Activated naive CD8-positive, alpha-beta T cell treated with anti-CD3 and anti-CD28 coated beads, Interleukin-2, amount 10 ng/mL, durations not matched to agents 7 days and 5 days (primary cell): ENCODE results near the gene OR6V1. TPM values are rescaled to one million over a fixed set of nuclear protein-coding genes. Genes with fewer than 3 reads are reported as not detected.

Experiments used
- ATAC-seq: fragments of 150-1000 bp; cut with Tn5 transposase; one replicate; pipeline ENCODE4 v1.10.0; 2021; ENCODE audit warnings: low read depth, moderate library complexity
- POLR2A ChIA-PET: fragments of 350-600 bp; sonication (Branson Sonifier 250); formaldehyde crosslinking; loops from one replicate; lab custom pipeline; 2021; ENCODE audit warnings: antibody characterized with exemption; lab: Charles Lee
- DNase-seq: peaks from one replicate; pipeline ENCODE4 v3.0.0; 2021
- H3K27ac Mint-ChIP-seq: one replicate; pipeline ENCODE4 v1.8.0; 2022; ENCODE audit warnings: mild to moderate bottlenecking, mixed read lengths
- H3K27me3 Mint-ChIP-seq: one replicate; pipeline ENCODE4 v1.8.0; 2022; ENCODE audit warnings: mild to moderate bottlenecking, moderate library complexity, mixed read lengths
- H3K36me3 Mint-ChIP-seq: one replicate; pipeline ENCODE4 v1.8.0; 2021; ENCODE audit warnings: mild to moderate bottlenecking, mixed read lengths
- H3K4me1 Mint-ChIP-seq: one replicate; pipeline ENCODE4 v1.8.0; 2021; ENCODE audit warnings: mixed read lengths
- H3K4me3 Mint-ChIP-seq: one replicate; pipeline ENCODE4 v1.8.0; 2022; ENCODE audit warnings: mild to moderate bottlenecking, moderate library complexity, mixed read lengths
- H3K9me3 Mint-ChIP-seq: one replicate; pipeline ENCODE4 v1.8.0; 2021; ENCODE audit warnings: mixed read lengths
- total RNA-seq, 2 experiments: library from RNA; stranded (reverse); gene quantifications; one replicate each; pipeline ENCODE4 v1.2.3, GENCODE V29; 2021

The OR6V1 gene, protein sequence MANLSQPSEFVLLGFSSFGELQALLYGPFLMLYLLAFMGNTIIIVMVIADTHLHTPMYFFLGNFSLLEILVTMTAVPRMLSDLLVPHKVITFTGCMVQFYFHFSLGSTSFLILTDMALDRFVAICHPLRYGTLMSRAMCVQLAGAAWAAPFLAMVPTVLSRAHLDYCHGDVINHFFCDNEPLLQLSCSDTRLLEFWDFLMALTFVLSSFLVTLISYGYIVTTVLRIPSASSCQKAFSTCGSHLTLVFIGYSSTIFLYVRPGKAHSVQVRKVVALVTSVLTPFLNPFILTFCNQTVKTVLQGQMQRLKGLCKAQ
- not detected for total RNA-seq

DNA sequence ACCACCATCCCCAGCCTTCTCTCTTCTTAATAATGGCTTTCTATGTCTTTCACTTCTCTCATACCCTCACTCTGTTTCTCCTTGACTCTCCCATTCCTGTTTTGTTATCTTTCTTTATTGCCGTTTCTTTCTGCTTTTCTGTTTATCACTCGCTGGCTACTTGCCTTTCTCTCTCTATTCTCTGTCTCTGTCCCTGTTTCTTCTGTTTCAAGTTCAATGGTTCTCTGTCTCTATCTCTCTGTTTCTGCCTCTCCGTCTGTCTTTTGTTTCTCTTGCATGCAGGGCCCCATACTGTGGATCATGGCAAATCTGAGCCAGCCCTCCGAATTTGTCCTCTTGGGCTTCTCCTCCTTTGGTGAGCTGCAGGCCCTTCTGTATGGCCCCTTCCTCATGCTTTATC is at the start of gene OR6V1:
OR6V1 (plus strand) TSS at position 301 of the 400 bp plus-strand sequence; CDS start at position 301, 0 bp downstream.
- H3K36me3 Mint-ChIP-seq: no peaks in the 10 kb centered on the region
- peaks cover 2% of the 10 kb centered on the region for H3K27me3 Mint-ChIP-seq
- no peak within 1 kb of the TSS for H3K27ac Mint-ChIP-seq
- no peak for DNase-seq
- H3K9me3 Mint-ChIP-seq: no peaks in the 10 kb centered on the region
- H3K4me3 Mint-ChIP-seq: no peak within 1 kb of the TSS
- POLR2A ChIA-PET: no interaction called here
- H3K4me1 Mint-ChIP-seq: no peaks in the 10 kb centered on the region
- no peak for ATAC-seq

DNA sequence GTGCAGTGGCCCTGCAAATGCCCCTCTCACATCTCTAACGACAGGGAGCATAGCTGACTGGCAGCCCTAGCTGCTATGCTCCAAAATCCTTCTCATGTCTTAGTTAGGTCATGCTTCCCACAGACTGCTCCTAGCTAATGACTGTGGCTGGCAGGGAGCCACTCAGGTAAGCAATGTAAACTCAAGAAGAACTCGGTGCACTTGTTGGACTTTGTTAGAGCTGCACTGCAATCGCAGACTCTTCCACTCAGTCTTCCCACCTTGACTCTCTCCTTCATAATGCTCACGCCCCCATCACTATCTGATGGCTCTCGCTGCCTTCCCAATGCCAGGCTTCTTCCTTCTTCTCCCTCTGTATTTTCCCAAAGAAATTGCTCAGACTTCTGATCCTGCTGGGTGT is 49.2 kb upstream of the OR6V1 start:
- Mint-ChIP-seq H3K9me3 (no peaks in the 10 kb centered on the region), H3K36me3 (no peaks in the 10 kb centered on the region), H3K27me3 (peaks cover 7% of the 10 kb centered on the region), H3K27ac (no peak overlapping the region), H3K4me1 (peaks cover 8% of the 10 kb centered on the region), H3K4me3 (peak overlapping the region; percentile 82)
- POLR2A ChIA-PET: interaction anchor here (1.4 to 1.5 kb wide), 2 partner anchors 212 to 700 kb away, joined by 3 to 4 read pairs; no protein-coding TSS in a partner anchor
- DNase-seq: no peak
- ATAC-seq: no peak

GRCh38 chr7:143003393-143004051 is 48.6 kb upstream of the OR6V1 start:
- ATAC-seq: peak; percentile 71
- H3K36me3 Mint-ChIP-seq: no peaks in the 10 kb centered on the region
- POLR2A ChIA-PET: interaction anchor here (1.4 to 1.5 kb wide), 2 partner anchors 212 to 701 kb away, joined by 3 to 4 read pairs; no protein-coding TSS in a partner anchor
- H3K4me3 Mint-ChIP-seq: peak overlapping the region; percentile 82
- DNase-seq: no peak
- peaks cover 8% of the 10 kb centered on the region for H3K4me1 Mint-ChIP-seq
- H3K27ac Mint-ChIP-seq: peak overlapping the region; percentile 79
- H3K9me3 Mint-ChIP-seq: no peaks in the 10 kb centered on the region
- H3K27me3 Mint-ChIP-seq: peaks cover 9% of the 10 kb centered on the region

DNA sequence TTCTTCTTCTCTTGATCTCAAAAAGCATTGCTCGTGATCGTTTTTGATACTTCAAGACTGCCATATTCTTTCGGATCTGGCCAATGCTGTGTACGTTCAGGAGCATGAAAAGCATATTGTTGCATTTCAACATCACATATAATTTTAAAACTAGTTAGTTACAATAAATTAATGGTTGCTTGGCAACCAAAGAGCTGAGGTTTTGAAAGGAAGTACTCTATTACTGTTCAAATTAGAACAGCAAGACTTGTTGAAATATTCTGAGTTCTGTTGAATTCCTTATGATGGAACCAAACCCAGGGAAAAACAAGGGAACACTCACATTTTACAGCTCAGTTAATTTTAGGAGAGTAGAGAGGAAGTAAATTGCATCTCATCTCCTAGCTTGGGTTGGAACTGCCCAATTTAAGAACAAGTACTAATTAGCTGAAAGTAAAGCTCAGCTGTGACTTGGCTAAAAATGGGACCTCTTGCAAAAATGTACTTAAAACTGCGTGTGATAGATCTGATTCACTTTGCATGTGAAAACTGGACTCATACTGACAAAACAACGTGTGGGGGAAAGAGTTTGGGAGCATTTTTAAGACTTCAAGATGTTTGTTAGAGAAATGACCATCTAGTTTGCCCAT is 46.4 kb upstream of the OR6V1 start:
- Mint-ChIP-seq H3K27ac (no peak overlapping the region), H3K4me3 (no peak overlapping the region), H3K9me3 (no peaks in the 10 kb centered on the region), H3K36me3 (no peaks in the 10 kb centered on the region), H3K27me3 (peaks cover 6% of the 10 kb centered on the region), H3K4me1 (peaks cover 8% of the 10 kb centered on the region)
- DNase-seq (no peak), ATAC-seq (no peak)
- POLR2A ChIA-PET: no interaction called here

GRCh38 chr7:143008007-143008901 is 43.9 kb upstream of the OR6V1 start:
- H3K27me3 Mint-ChIP-seq: peaks cover 5% of the 10 kb centered on the region
- peaks cover 4% of the 10 kb centered on the region for H3K4me1 Mint-ChIP-seq
- POLR2A ChIA-PET: no interaction called here
- H3K27ac Mint-ChIP-seq: no peak overlapping the region
- peak; percentile 86 for DNase-seq
- no peaks in the 10 kb centered on the region for H3K9me3 Mint-ChIP-seq
- H3K4me3 Mint-ChIP-seq: no peak overlapping the region
- no peaks in the 10 kb centered on the region for H3K36me3 Mint-ChIP-seq
- ATAC-seq: peak; percentile 84

DNA sequence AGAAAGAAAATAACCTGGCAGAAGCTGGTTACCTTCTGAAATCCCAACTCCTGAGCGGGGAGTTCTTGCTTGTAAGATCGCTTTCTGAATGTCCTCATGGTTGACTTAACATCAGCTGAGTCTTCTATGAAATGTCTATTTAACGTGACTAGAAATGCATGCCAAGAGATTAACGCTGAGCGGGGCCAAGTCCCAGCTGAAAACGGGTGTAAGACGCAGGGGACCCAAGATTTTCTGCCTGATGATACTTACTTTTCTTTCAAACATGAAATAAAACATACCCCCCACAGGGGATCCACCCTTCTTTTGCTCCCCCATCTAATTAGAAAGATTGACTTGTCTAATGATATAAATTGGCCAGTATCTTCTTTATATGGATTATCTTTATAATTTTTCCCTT is 40.1 kb upstream of the OR6V1 start:
- Mint-ChIP-seq H3K36me3 (no peaks in the 10 kb centered on the region), H3K27me3 (peaks cover 14% of the 10 kb centered on the region), H3K4me1 (peaks cover 2% of the 10 kb centered on the region), H3K27ac (no peak overlapping the region), H3K4me3 (no peak overlapping the region), H3K9me3 (no peaks in the 10 kb centered on the region)
- DNase-seq (no peak), ATAC-seq (no peak)
- POLR2A ChIA-PET: no interaction called here

DNA sequence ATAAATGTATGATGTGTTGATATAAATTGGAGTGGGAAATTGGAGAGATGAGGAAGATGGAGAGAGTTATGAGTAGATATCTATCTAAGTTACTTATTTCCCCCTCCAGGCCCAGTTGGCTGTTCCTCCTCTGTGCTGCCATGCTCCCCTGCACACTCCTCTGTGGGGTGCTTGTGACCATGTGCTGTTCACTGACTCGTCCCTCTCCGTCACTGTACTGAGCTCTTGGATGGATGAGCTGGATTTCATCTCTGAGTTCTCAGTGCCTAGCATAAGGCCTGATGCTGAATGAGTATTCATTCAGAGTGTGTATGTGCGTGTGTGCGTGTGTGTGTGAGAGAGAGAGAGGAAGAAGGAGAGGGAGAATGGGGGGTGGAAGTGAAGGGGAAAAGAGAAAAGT is 39.7 kb upstream of the OR6V1 start:
- H3K27ac Mint-ChIP-seq: no peak overlapping the region
- H3K9me3 Mint-ChIP-seq: no peaks in the 10 kb centered on the region
- no peak for DNase-seq
- H3K36me3 Mint-ChIP-seq: no peaks in the 10 kb centered on the region
- peaks cover 14% of the 10 kb centered on the region for H3K27me3 Mint-ChIP-seq
- peaks cover 2% of the 10 kb centered on the region for H3K4me1 Mint-ChIP-seq
- no peak for ATAC-seq
- POLR2A ChIA-PET: no interaction called here
- H3K4me3 Mint-ChIP-seq: no peak overlapping the region

GRCh38 chr7:143013473-143013872 is 38.7 kb upstream of the OR6V1 start:
- Mint-ChIP-seq H3K27ac (no peak overlapping the region), H3K4me1 (no peaks in the 10 kb centered on the region), H3K4me3 (no peak overlapping the region), H3K36me3 (no peaks in the 10 kb centered on the region), H3K27me3 (peaks cover 11% of the 10 kb centered on the region), H3K9me3 (no peaks in the 10 kb centered on the region)
- DNase-seq (no peak), ATAC-seq (no peak)
- POLR2A ChIA-PET: no interaction called here

- no peak overlapping the region for H3K4me3 Mint-ChIP-seq
- POLR2A ChIA-PET: no interaction called here
Observed at GRCh38 chr7:143013893-143014292, 38.2 kb upstream of the OR6V1 start.

GRCh38 chr7:143015084-143015483 is 37.1 kb upstream of the OR6V1 start:
- Mint-ChIP-seq H3K9me3 (no peaks in the 10 kb centered on the region), H3K27me3 (peaks cover 13% of the 10 kb centered on the region), H3K27ac (no peak overlapping the region), H3K4me3 (no peak overlapping the region), H3K4me1 (no peaks in the 10 kb centered on the region), H3K36me3 (no peaks in the 10 kb centered on the region)
- ATAC-seq (no peak), DNase-seq (no peak)
- POLR2A ChIA-PET: no interaction called here

More at GRCh38 chr7:143013893-143014292, 38.2 kb upstream of the OR6V1 start:
- ATAC-seq: no peak
- Mint-ChIP-seq H3K4me1 (no peaks in the 10 kb centered on the region), H3K36me3 (no peaks in the 10 kb centered on the region), H3K27me3 (peaks cover 11% of the 10 kb centered on the region), H3K27ac (no peak overlapping the region), H3K9me3 (no peaks in the 10 kb centered on the region)
- DNase-seq: no peak

DNA sequence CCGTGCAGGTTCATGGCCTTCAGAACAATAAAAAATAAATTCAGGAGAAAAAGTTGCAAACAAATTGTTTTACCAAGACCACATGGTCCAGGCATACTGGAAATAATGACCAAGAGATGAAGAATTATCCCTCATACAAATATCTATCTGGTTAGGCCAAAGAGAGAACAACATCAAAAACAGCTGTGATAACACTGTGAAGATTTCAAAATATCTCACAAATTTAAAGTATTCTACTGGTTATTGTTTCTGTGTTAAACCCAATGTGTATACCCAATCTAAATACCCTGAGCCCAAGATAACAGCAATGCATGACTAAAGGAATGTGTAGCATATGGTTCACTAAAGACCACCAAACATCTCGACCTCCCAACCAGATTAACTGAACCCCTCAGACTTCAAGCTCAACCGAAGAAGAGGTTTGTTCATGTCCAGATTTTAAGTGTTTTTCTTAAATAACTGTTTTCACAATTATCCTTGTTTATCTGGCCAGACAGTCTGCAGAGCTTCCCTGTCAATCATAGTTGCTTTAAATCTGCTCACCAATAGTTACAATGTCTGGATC is 36.1 kb upstream of the OR6V1 start:
- Mint-ChIP-seq H3K36me3 (no peaks in the 10 kb centered on the region), H3K27ac (no peak overlapping the region), H3K4me1 (no peaks in the 10 kb centered on the region), H3K9me3 (no peaks in the 10 kb centered on the region), H3K27me3 (peaks cover 13% of the 10 kb centered on the region), H3K4me3 (no peak overlapping the region)
- DNase-seq: no peak
- POLR2A ChIA-PET: no interaction called here
- no peak for ATAC-seq

GRCh38 chr7:143016996-143017395 is 35.1 kb upstream of the OR6V1 start:
- ATAC-seq (no peak), DNase-seq (no peak)
- Mint-ChIP-seq H3K36me3 (no peaks in the 10 kb centered on the region), H3K27ac (no peak overlapping the region), H3K27me3 (peaks cover 13% of the 10 kb centered on the region), H3K9me3 (no peaks in the 10 kb centered on the region), H3K4me3 (no peak overlapping the region), H3K4me1 (no peaks in the 10 kb centered on the region)
- POLR2A ChIA-PET: no interaction called here

GRCh38 chr7:143018931-143019330 is 33.2 kb upstream of the OR6V1 start:
- H3K27ac Mint-ChIP-seq: no peak overlapping the region
- peaks cover 3% of the 10 kb centered on the region for H3K4me1 Mint-ChIP-seq
- peaks cover 13% of the 10 kb centered on the region for H3K27me3 Mint-ChIP-seq
- no peaks in the 10 kb centered on the region for H3K9me3 Mint-ChIP-seq
- DNase-seq: no peak
- H3K4me3 Mint-ChIP-seq: no peak overlapping the region
- ATAC-seq: no peak
- no peaks in the 10 kb centered on the region for H3K36me3 Mint-ChIP-seq
- POLR2A ChIA-PET: no interaction called here
